Measurements from ENCODE around the gene OSM. TPM values are rescaled to one million over a fixed set of nuclear protein-coding genes. Genes with fewer than 3 reads are reported as not detected.

OSM gene
- polyA plus RNA-seq, 1 donor from 2014 or later = 0.79 TPM

DNA sequence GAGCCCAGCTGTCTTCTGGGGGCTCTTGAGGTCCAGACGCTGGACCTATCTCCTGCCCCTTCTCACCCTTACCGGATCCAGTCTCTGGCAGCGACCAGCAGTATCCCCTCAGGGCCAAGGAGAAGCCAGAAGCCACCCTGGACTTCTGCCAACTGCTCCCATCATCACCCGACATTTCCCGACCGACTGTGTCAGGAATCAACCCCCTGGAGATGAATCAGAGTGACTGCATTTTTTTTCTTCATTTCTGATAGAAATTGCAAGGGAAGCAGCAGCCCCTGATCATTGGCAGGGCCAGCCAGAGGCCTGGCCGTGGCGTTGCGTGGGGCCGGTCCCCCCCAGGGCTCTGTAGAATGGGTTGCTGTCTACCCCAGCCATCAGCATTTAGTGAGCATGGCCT lies 14.9 kb downstream of the OSM start:
- Mint-ChIP-seq H3K9me3 (no peaks in the 10 kb centered on the region), H3K36me3 (no peaks in the 10 kb centered on the region), H3K27ac (no peak overlapping the region), H3K4me1 (peaks cover 0 to 9% (median 0%) of the 10 kb centered on the region in 3 donors), H3K4me3 (no peak overlapping the region), H3K27me3 (peaks cover 18% of the 10 kb centered on the region)

DNA sequence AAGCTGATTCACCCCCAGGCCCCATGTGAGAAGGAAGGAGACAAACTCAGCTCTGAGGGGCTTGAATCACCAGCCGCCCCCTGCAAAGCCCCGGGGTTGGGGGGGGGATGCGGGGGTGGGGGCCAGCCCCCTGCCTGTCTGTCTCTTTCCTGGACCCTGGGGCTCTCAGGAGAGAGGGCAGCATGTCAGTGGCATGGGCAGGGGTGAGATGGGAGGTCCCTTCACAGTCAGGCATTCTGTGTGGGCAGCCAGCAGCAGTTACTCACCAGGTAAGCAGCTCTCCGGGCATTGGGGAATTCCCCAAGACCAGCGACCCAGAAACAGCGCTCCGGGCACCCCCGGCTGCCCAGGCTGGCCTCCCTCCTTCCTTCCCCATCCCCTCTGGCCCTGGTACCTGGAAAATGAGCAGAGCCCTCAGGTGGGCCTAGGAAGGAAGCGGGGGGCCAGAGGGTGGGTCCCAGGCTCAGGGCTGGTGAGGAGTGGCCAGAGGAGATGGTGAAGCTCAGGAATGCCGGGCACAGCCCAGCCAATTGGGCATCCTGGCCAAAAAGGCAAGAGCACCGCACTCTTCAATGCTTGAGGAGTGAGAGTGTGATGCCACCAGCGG lies 15.9 kb downstream of the OSM start:
- no peaks in the 10 kb centered on the region for H3K9me3 Mint-ChIP-seq
- no peak overlapping the region for H3K4me3 Mint-ChIP-seq
- no peaks in the 10 kb centered on the region for H3K36me3 Mint-ChIP-seq
- H3K27ac Mint-ChIP-seq = no peak overlapping the region
- H3K4me1 Mint-ChIP-seq = peaks cover 0 to 13% (median 2%) of the 10 kb centered on the region in 3 donors
- peaks cover 26% of the 10 kb centered on the region for H3K27me3 Mint-ChIP-seq

DNA sequence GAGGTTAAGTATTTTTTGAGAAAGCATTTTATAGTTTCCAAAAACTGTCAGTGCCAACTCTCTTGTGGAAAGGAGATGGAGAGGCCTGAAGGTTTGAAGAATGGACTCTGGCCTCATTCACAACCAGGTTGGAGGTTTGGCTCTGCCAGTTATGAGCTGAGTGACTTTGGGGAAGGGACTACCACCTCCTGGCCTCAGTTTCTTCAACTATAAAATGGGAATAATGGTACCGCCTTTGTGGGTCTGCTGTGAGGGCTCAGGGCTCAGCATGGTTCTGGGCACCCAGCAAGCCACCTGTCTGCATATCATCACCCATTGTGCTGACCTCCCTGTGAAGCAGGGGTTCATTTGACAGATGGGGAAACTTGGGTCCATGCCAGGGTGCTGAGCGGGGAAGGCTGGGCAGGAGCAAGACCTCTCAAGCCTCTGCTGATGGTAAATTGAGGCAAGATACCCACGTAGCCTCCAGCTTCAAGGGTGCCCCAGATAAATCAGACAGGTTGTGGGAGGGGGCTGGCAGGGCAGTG lies 16.5 kb downstream of the OSM start:
- Mint-ChIP-seq H3K27ac (no peak overlapping the region), H3K36me3 (no peaks in the 10 kb centered on the region), H3K27me3 (peaks cover 27% of the 10 kb centered on the region), H3K4me3 (no peak overlapping the region), H3K9me3 (no peaks in the 10 kb centered on the region), H3K4me1 (peaks cover 0 to 13% (median 2%) of the 10 kb centered on the region in 3 donors)

DNA sequence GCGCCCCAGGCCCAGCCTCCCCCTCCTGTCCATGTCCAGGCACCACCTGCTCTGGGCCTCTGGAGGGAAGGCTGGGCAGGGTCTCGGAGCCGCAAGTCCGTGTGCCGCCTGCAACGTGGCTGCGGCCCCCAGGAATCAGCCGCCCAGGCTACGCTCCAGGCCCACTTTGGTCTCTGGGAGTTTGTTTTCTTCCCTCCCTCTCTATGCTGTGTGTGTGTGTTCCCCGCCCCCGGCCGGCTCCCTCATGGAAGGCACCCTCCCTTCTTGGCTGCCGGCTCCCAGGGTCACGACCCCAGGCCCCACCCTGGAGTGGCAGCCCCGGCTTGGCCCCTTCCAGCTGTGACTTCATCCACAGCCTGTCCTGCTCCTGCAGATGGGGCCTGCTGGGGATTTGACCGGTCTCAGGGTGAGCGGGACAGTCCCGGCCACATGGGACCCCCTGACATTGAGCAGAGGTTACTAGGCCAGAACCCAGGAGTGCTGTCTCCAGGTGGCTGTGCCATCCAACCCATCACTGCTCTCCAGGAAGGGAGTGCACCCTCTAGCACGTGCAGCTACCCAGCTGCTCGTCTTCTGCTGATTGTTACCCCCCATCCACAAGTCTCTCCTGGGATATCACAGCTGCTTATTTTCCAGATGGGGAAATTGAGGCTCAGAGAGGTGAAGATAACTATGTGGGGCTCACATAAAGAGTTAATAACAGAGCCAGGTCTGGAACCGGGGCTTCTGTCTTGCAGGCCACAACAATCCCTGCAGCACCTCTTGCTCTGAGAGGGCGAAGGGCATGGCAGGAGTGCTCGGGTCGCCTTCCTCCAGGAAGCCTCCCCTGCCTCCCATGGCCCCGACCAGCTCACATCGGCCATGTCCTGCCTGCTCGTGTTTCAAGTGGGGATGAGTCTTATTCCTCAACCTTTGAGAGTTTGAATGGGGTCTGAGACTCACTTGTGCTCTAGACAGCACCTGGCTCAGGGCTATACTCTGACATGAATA lies 17.3 kb downstream of the OSM start:
- no peak overlapping the region for H3K27ac Mint-ChIP-seq
- H3K4me1 Mint-ChIP-seq = peaks cover 0 to 13% (median 2%) of the 10 kb centered on the region in 3 donors
- no peak overlapping the region for H3K4me3 Mint-ChIP-seq
- peaks cover 27% of the 10 kb centered on the region for H3K27me3 Mint-ChIP-seq
- H3K36me3 Mint-ChIP-seq = no peaks in the 10 kb centered on the region
- no peaks in the 10 kb centered on the region for H3K9me3 Mint-ChIP-seq

DNA sequence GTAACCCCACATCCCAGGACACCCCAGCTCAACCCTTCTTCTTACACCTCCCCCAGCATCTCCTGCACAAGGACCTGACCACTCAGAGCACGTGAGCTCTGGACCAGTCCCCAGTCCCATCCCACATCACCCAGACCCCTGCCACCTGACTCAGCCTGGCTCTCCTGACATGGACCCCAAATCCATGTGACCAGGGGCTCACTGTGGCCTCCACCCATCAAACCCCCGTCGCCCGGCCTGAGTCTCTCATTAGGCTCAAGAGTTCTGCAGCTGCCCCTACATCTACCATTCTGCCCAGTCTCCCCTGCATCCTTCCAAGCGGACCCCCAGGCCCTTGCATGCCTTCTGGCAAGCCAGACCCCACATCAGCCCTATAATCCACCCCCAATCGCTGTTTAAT lies 18.2 kb downstream of the OSM start:
- Mint-ChIP-seq H3K9me3 (no peaks in the 10 kb centered on the region), H3K36me3 (no peaks in the 10 kb centered on the region), H3K4me1 (peaks cover 0 to 13% (median 2%) of the 10 kb centered on the region in 3 donors), H3K27me3 (peaks cover 27% of the 10 kb centered on the region), H3K4me3 (peak overlapping the region in 2 of 4 donors; percentile 30 to 53), H3K27ac (no peak overlapping the region)

DNA sequence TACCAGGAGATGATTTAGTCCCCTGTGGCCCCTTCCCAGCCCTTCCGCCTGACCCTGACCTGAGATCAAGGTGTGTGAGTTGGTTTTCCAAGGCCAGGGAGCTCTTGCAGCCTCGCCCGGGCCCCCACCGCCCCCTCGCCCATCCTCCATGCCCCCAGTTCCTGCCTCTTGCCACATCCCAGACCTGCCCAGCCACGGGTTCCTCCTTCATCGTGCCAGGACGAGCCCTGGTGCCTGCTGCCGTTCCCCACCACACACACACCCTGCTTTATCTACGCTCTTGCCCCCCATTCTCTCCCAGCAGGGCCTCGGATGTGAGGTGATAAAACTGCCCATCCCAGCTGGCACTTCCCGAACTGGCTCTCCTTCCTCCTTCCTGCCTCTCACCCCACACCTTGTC lies 18.7 kb downstream of the OSM start:
- Mint-ChIP-seq H3K36me3 (no peaks in the 10 kb centered on the region), H3K9me3 (no peaks in the 10 kb centered on the region), H3K4me1 (peaks cover 0 to 12% (median 2%) of the 10 kb centered on the region in 3 donors), H3K27ac (peak overlapping the region in 1 of 3 donors; percentile 73), H3K27me3 (peaks cover 27% of the 10 kb centered on the region), H3K4me3 (no peak overlapping the region)

DNA sequence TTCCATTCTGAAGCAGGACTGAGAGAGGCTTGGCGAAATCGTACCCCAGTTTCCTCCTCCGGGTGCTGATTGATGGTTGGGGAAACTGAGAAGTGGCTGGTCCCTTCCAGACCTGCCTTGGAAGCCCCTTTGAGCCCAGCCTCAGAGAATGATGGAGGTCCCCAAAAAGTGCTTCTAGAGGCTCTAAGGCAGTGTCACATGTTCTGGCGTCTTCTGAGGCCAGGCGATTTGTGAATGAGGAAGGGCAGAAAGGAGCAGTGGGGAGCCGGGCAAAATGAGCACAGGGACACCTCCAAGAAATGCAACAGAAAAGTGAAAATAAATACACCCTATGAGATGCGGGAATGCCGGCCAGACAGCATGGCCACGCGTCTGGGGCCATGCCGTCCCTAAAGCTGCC lies 19.1 kb downstream of the OSM start:
- H3K4me1 Mint-ChIP-seq = peaks cover 0 to 10% (median 2%) of the 10 kb centered on the region in 3 donors
- no peaks in the 10 kb centered on the region for H3K36me3 Mint-ChIP-seq
- H3K27ac Mint-ChIP-seq = peak overlapping the region in 1 of 3 donors; percentile 73
- H3K4me3 Mint-ChIP-seq = peak overlapping the region in 1 of 4 donors; percentile 14
- H3K9me3 Mint-ChIP-seq = no peaks in the 10 kb centered on the region
- peaks cover 27% of the 10 kb centered on the region for H3K27me3 Mint-ChIP-seq

DNA sequence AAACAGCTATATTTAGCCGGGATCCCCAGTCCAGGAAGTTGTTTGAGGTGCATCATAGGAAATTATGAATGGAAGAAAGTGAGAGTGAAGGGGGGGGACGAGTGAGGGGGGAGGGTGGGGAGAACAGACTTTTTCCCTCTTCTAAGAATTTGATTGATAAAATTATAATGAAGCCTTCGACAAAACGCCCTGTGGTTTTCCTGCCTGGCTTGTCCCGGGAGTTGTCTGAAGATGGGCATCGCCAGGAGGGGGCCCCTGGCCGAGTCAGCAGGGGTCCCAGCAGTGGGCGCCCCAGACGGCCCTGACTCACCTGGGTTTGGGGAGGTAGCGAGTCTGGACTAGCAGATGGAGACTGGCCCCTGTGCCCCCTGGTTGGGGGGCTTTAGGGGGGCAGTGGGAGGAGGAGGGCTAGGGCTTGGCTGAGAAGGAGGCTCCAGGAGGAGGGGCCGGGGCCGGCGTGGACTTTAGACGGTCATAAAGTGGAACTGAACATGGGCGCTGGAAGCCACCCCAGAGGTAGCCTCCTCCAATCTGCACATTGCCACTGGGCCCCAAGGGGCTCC lies 19.8 kb downstream of the OSM start:
- Mint-ChIP-seq H3K4me3 (peak overlapping the region in 2 of 4 donors; percentile 60 to 79), H3K27ac (no peak overlapping the region), H3K36me3 (no peaks in the 10 kb centered on the region), H3K4me1 (peaks cover 0 to 10% (median 2%) of the 10 kb centered on the region in 3 donors), H3K27me3 (peaks cover 27% of the 10 kb centered on the region), H3K9me3 (no peaks in the 10 kb centered on the region)

DNA sequence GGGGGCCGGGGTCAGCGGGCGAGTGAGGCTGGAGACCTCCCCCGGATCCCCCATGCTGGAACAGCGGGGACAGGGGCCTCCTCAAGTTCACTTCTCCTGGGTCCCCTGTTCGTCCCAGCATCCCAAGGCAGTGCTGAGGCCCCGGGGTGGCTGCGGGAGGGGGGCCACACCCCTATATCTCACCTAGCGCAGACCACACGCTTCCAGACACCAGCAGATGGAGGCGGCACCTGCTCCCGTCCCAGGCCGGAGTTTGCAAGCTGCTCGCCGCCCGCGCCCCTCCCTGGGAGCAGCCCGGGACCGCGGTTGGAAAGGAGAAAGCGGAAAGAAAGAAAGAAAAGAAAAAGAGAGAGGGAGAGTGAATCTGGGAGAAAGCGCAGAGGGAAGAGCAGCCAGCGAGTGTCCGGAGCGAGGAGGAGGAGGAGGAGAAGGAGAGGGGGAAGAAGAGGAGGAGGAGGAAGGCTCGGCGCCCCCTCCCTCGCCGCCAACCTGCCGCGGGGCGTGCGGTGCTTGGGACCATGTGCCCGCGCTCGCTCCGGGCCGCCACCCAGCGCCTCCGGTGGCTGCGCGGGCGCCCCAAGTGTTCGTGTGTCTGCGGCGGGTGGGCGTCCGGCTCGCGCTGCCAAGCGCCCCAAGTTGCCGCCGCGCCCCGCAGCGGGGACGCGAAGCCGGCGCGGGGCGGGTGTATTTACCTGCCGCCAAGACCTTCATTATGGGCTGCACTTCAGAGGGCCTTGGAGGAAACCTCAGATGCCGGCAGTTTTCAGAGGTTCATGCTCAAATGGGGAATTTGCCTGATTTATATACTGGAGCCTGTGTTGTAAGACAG lies 20.5 kb downstream of the OSM start, which contains the start of gene LIF:
Gene LIF (minus strand): TSS at position 775 of the 829 bp plus-strand sequence. CDS start 64 bp downstream, at position 711.
- Mint-ChIP-seq H3K4me1 (peaks cover 0 to 12% (median 2%) of the 10 kb centered on the region in 3 donors), H3K9me3 (no peaks in the 10 kb centered on the region), H3K4me3 (peak within 1 kb of the TSS in 3 of 4 donors; percentile 54 to 79 (median 60)), H3K27ac (peak within 1 kb of the TSS in 1 of 3 donors; percentile 73), H3K27me3 (peaks cover 27% of the 10 kb centered on the region), H3K36me3 (no peaks in the 10 kb centered on the region)

DNA sequence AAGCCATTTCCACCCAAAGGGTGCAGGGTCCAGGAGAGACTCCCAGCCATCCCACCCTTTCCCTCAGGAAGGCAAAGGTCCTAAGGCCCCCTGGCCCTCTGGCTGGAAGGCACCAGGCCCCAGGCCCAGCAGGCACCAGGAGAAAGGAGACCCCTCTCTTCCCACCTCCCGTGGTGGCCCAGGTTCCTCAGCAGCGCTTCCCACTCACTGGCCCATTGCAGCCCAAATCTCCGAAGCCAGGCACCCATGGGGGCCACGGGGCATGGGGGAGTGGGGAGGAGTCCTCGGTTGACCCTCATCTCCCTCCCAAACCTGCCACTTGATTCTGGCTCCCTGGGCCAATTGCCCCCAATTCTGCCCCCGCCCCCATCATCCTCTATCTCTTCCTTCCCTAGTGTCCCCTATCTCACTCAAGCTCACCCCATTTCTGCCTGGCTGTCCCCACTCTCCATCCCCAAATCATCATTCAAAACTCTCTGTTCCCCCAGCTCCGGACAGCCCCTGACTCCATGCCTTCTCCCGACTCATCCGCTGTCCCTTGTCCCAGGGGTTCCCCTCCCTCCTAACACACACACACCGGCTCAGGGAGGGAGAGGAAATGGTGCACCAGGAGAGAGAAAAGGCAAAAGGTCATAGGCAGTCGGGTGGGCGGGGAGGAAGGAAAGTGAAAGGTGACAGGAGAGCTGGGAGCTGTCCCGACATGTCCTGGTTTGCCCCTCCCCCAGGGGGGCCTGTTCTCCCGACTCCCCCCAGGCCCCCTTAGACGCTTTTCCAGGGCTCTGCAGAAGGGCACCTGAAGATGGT lies 21.3 kb downstream of the OSM start:
- Mint-ChIP-seq H3K4me3 (no peak overlapping the region), H3K27me3 (peaks cover 28% of the 10 kb centered on the region), H3K36me3 (no peaks in the 10 kb centered on the region), H3K9me3 (no peaks in the 10 kb centered on the region), H3K27ac (no peak overlapping the region), H3K4me1 (peaks cover 8 to 20% (median 9%) of the 10 kb centered on the region in 3 donors)

DNA sequence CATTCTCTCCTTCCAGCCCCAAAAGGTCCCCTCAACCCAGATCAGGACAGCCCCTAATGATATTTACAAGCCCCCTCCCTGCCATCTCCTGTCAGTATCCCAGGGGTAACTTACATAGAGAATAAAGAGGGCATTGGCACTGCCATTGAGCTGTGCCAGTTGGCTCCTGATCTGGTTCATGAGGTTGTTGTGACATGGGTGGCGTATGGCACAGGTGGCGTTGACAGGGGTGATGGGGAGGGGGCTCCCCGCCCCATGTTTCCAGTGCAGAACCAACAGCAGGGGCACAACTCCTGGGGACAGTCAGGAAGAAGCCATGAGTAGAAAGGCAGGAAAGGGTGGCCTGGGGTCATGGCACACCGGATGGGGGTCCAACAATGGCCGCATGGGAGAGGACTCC lies 22.0 kb downstream of the OSM start:
- Mint-ChIP-seq H3K27me3 (peaks cover 28% of the 10 kb centered on the region), H3K4me1 (peaks cover 8 to 20% (median 9%) of the 10 kb centered on the region in 3 donors), H3K27ac (no peak overlapping the region), H3K4me3 (no peak overlapping the region), H3K9me3 (no peaks in the 10 kb centered on the region), H3K36me3 (no peaks in the 10 kb centered on the region)

DNA sequence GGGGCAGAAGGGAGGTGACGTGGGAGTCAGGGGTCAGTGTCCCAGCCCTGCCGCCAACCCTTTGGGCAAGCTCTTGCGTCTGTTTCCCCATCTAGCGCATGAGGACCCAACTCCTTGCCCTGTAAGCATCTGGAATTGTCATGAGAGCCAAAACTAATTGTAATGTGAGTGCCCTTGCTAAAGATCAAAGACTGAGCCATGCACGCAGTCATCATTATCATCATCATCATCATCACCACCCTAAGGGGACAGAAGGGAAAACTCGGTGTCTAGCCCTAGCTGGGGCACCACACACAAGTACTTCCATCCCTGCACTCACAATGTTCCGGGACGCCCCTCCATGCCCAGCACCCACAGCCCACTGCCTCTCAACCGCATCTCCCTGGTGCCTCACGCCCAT lies 22.6 kb downstream of the OSM start:
- Mint-ChIP-seq H3K36me3 (no peaks in the 10 kb centered on the region), H3K9me3 (no peaks in the 10 kb centered on the region), H3K27ac (no peak overlapping the region), H3K4me1 (peaks cover 8 to 20% (median 9%) of the 10 kb centered on the region in 3 donors), H3K27me3 (peaks cover 28% of the 10 kb centered on the region), H3K4me3 (peak overlapping the region in 1 of 4 donors; percentile 31)

DNA sequence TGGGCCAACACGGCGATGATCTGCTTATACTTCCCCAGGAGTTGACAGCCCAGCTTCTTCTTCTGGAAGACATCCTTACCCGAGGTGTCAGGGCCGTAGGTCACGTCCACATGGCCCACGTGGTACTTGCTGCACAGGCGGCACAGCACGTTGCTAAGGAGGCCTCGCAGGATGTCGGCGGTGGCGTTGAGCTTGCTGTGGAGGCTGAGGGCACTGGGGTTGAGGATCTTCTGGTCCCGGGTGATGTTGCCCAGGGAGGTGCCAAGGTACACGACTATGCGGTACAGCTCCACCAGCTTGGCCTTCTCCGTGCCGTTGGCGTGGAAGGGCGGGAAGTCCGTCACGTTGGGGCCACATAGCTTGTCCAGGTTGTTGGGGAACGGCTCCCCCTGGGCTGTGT lies 23.0 kb downstream of the OSM start:
- Mint-ChIP-seq H3K4me1 (peaks cover 8 to 20% (median 9%) of the 10 kb centered on the region in 3 donors), H3K9me3 (no peaks in the 10 kb centered on the region), H3K36me3 (no peaks in the 10 kb centered on the region), H3K4me3 (no peak overlapping the region), H3K27me3 (peaks cover 28% of the 10 kb centered on the region), H3K27ac (no peak overlapping the region)

Data from IgD-negative memory B cell (primary cell).